Heart left ventricle (tissue), 16 donors: ENCODE data around the gene ATP6V0E2. TPM values are rescaled to one million over a fixed set of nuclear protein-coding genes. Genes with fewer than 3 reads are reported as not detected.
A peak's percentile ranks its signal among the peaks of the same experiment; 100 is the strongest.

ENCODE experiments used
- ATAC-seq, 4 donors: fragments of 200-7000 bp; cut with Tn5 transposase; one replicate each; pipeline ENCODE4 v1.9.1; 2020 to 2022; ENCODE audit warnings: moderate library complexity in 4 of 4, mild to moderate bottlenecking in 3 of 4, moderate number of reproducible peaks in 1 of 4
- DNase-seq, 5 donors: peaks; one replicate each; pipeline ENCODE4 v3.0.0-alpha.2; 2020
- H3K27ac ChIP-seq, 12 donors: fragments of 200-600 bp; sonication (generic) in 4 of 12; one replicate each; pipeline versions ENCODE4 v1.5.0 to v1.8.0; 2016 to 2022; ENCODE audit warnings: mild to moderate bottlenecking in 2 of 12
- H3K27me3 ChIP-seq, 9 donors: fragments of 200-600 bp; sonication (generic) in 2 of 9; one replicate each; pipeline versions ENCODE4 v1.5.1 to v1.8.0; 2016 to 2022; ENCODE audit warnings: mild to moderate bottlenecking in 3 of 9
- H3K36me3 ChIP-seq, 9 donors: fragments of 200-600 bp; sonication (generic) in 2 of 9; one replicate each; pipeline versions ENCODE4 v1.5.0 to v1.8.0; 2018 to 2022; ENCODE audit warnings: mild to moderate bottlenecking in 2 of 9
- H3K4me1 ChIP-seq, 12 donors: fragments of 200-600 bp; sonication (generic) in 4 of 12; one replicate each; pipeline versions ENCODE4 v1.5.0 to v1.8.0; 2016 to 2022; ENCODE audit warnings: mild to moderate bottlenecking in 3 of 12
- H3K4me3 ChIP-seq, 12 donors: fragments of 200-600 bp; sonication (generic) in 4 of 12; one replicate each; pipeline versions ENCODE4 v1.5.0 to v1.8.0; 2017 to 2022; ENCODE audit warnings: mild to moderate bottlenecking in 9 of 12, moderate library complexity in 4 of 12
- H3K9me3 ChIP-seq, 12 donors: fragments of 200-600 bp; sonication (generic) in 4 of 12; one replicate each; pipeline versions ENCODE4 v1.5.0 to v1.8.0; 2016 to 2022; ENCODE audit warnings: mild to moderate bottlenecking in 1 of 12
- CTCF ChIP-seq, 12 donors: fragments of 200-600 bp; sonication (generic) in 4 of 12; IDR thresholded peaks; one replicate each; pipeline versions ENCODE4 v1.5.0 to v1.8.0; 2018 to 2022; ENCODE audit warnings: antibody characterized with exemption in 12 of 12, mild to moderate bottlenecking in 5 of 12
- POLR2A ChIP-seq, 2 donors: fragments of 450-650 bp; IDR thresholded peaks; one replicate each; pipeline ENCODE4 v1.6.1; 2017; ENCODE audit warnings: antibody characterized with exemption in 2 of 2, mild to moderate bottlenecking in 2 of 2, moderate library complexity in 2 of 2
- WGBS, 4 donors: extraction: QIAGEN DNeasy Blood & Tissue Kit in 2 of 4; methylation state at CpG; one replicate each; pipeline versions ENCODE4 v1.1.5 to v1.1.7; 2013 to 2018; 5-methylcytosine and 5-hydroxymethylcytosine counted together
- intact Hi-C, 10 donors: fragments of 100-400 bp; cut with DNase I; formaldehyde crosslinking; loops; one replicate each; pipeline versions ENCODE4 v1.11.1 to v1.14.2; 2022
- polyA plus RNA-seq, 2 donors: library from polyadenylated mRNA; stranded (reverse); fragments of 200-250 nt; gene quantifications; one replicate each; pipeline ENCODE4 v1.2.3, GENCODE V29; 2013
- total RNA-seq, 9 donors: library from RNA; depleted of rRNA in 2 of 9; stranded (reverse); fragments of >200 nt in 2 of 9; fragmentation: NEBNext Ultra II Directional in 3 of 9; extraction: Animal tissue kit (Norgen Biotek cat#: 25700) in 3 of 9; gene quantifications; one replicate each; pipeline versions ENCODE4 v1.1.0 to v1.2.4, GENCODE V29; 2016 to 2023
- donor health status: ischemic (EF 13 %, LVEDD 7.1; RV severe dilation, severe dysfunction).
- donor health status: healthy with polysubstance abuse.
- donor health status: DM: no; HTN: yes; CAD: no.
- donor health status: DM: no; HTN: no; CAD: no.
- donor health status: ischemic (EF 25% LVEDD 6.9; RV normal size, moderate dysfunction).
- donor health status: ischemic (EF 25% LVEDD 5.7; RV mildly dilated, moderate dysfunction).
- donor health status: healthy.
- donor health status: DM: yes; HTN: yes; CAD: no.
- donor health status: ischemic (EF 35%, LVEDD 5.7; RV mildly dilated, moderate dysfunction).
- donor health status: nonischemic (EF 11% LVEDD 7.7; RV severe dilation, severe dysfunction).
- donor health status: DM: yes; HTN: yes; CAD: no.
- donor health status: PGD.
- donor health status: ischemic (EF 29% LVEDD 5.4; RV normal size, mild dysfunction).
- donor health status: nonischemic (EF 23%, LVEDD 6.1; RV moderate dilation, normal function).

Gene ATP6V0E2
- total and polyA plus RNA-seq, 11 donors = 39.0 to 137 (median 92.2) TPM

- Histone ChIP-seq H3K36me3 (peaks cover 0 to 11% (median 0%) of the 10 kb centered on the region in 9 donors), H3K27ac (peak overlapping the region in 1 of 12 donors; percentile 60), H3K27me3 (no peaks in the 10 kb centered on the region), H3K9me3 (no peaks in the 10 kb centered on the region), H3K4me1 (peaks cover 0 to 61% (median 26%) of the 10 kb centered on the region in 12 donors), H3K4me3 (no peak overlapping the region)
- TF ChIP-seq POLR2A (IDR thresholded peaks at IDR 0.05) (no peak), CTCF (IDR thresholded peaks at IDR 0.05) (no peak)
- DNase-seq (peak in 3 of 5 donors; percentile 5 to 42 (median 23)), ATAC-seq (no peak)
- WGBS, 4 donors = 75 to 84% (median 78%) methylated on average over 9 to 12 of the region's 12 CpGs
- intact Hi-C loops = loop anchor here in 3 of 10 donors (5.0 to 10.0 kb wide), 3 partner anchors 34 to 534 kb away; partner anchors contain the start of genes ZNF467 (in 1 of the 3) and ZNF862 (in 1 of the 3)
These were observed 2.9 kb upstream of the ATP6V0E2 start for GRCh38 chr7:149870701-149871483.

DNA sequence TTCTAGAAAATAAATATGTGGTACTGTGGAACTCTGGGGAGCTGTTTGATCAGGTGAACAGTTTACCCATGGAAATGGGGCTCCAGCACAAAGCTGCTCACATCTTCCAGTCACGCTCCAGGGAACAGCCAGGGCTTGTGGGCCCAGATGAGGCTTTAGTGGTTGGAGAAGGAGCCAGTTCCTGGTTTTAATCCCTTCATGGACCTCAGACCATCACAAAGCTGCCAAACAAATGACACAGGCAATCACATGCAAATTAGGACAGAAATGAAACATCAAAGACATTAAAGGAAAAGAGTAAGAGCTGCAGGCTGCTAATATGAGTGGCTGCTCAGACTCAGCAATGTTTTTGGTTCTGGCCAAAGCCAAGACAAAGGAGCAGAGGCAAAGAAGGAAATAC, 2.2 kb upstream of the ATP6V0E2 start:
- no peak for TF ChIP-seq CTCF (IDR thresholded peaks at IDR 0.05)
- TF ChIP-seq POLR2A (IDR thresholded peaks at IDR 0.05) = no peak
- Histone ChIP-seq H3K4me1 (peaks cover 0 to 54% (median 24%) of the 10 kb centered on the region in 12 donors), H3K27ac (peak overlapping the region in 3 of 12 donors; percentile 5 to 95 (median 94)), H3K9me3 (no peaks in the 10 kb centered on the region), H3K27me3 (no peaks in the 10 kb centered on the region), H3K4me3 (no peak overlapping the region), H3K36me3 (peaks cover 0 to 10% (median 0%) of the 10 kb centered on the region in 9 donors)
- ATAC-seq (no peak), DNase-seq (peak in 1 of 5 donors; percentile 2)
- intact Hi-C loops = loop anchor here in 3 of 10 donors (5.0 to 10.0 kb wide), 3 partner anchors 34 to 533 kb away; partner anchors contain the start of genes ZNF467 (in 1 of the 3) and ZNF862 (in 1 of the 3)
- 96 to 100% (median 99%) methylated on average over 1 of the region's 1 CpG for WGBS, 4 donors

GRCh38 chr7:149872419-149873073, 1.2 kb upstream of the ATP6V0E2 start:
- Histone ChIP-seq H3K27ac (peak overlapping the region; percentile 79 to 97 (median 93)), H3K9me3 (no peaks in the 10 kb centered on the region), H3K4me3 (peak overlapping the region; percentile 66 to 93 (median 80)), H3K4me1 (peaks cover 0 to 46% (median 23%) of the 10 kb centered on the region in 12 donors), H3K36me3 (peaks cover 0 to 14% (median 0%) of the 10 kb centered on the region in 9 donors), H3K27me3 (no peaks in the 10 kb centered on the region)
- 14 to 19% (median 17%) methylated on average over 13 of the region's 13 CpGs for WGBS, 4 donors
- peak; percentile 79 to 89 (median 81) for ATAC-seq
- TF ChIP-seq CTCF (IDR thresholded peaks at IDR 0.05) (peak in 8 of 12 donors; percentile 14 to 52 (median 22)), POLR2A (IDR thresholded peaks at IDR 0.05) (no peak)
- intact Hi-C loops = loop anchor here in 6 of 10 donors (2.0 to 10.0 kb wide), 4 partner anchors 34 to 532 kb away; partner anchors contain the start of genes ZNF862 (in 4 of the 6) and ZNF467 (in 1 of the 6)
- peak; percentile 83 to 91 (median 87) for DNase-seq
